GM12801 (cell line): ENCODE results near the gene NPTX1.

Experiments
- TF ChIP-seq, protein P1 (sequence below): IDR thresholded peaks from one replicate; pipeline ENCODE4 v1.5.1; 2011; ENCODE audit warnings: control low read depth; ENCODE audit not compliant: insufficient read length; ENCODE audit errors: extremely low read depth

The NPTX1 gene

GRCh38 chr17:80474961-80475909, 1.2 kb downstream of the NPTX1 start:
- TF ChIP-seq, protein P1, sequence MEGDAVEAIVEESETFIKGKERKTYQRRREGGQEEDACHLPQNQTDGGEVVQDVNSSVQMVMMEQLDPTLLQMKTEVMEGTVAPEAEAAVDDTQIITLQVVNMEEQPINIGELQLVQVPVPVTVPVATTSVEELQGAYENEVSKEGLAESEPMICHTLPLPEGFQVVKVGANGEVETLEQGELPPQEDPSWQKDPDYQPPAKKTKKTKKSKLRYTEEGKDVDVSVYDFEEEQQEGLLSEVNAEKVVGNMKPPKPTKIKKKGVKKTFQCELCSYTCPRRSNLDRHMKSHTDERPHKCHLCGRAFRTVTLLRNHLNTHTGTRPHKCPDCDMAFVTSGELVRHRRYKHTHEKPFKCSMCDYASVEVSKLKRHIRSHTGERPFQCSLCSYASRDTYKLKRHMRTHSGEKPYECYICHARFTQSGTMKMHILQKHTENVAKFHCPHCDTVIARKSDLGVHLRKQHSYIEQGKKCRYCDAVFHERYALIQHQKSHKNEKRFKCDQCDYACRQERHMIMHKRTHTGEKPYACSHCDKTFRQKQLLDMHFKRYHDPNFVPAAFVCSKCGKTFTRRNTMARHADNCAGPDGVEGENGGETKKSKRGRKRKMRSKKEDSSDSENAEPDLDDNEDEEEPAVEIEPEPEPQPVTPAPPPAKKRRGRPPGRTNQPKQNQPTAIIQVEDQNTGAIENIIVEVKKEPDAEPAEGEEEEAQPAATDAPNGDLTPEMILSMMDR = no peak

- TF ChIP-seq, protein P1 = no peak
These were observed 2.0 kb downstream of the NPTX1 start for GRCh38 chr17:80474231-80474960.

- TF ChIP-seq, protein P1 = no peak
These were observed 2.7 kb downstream of the NPTX1 start for GRCh38 chr17:80473701-80474100.

DNA sequence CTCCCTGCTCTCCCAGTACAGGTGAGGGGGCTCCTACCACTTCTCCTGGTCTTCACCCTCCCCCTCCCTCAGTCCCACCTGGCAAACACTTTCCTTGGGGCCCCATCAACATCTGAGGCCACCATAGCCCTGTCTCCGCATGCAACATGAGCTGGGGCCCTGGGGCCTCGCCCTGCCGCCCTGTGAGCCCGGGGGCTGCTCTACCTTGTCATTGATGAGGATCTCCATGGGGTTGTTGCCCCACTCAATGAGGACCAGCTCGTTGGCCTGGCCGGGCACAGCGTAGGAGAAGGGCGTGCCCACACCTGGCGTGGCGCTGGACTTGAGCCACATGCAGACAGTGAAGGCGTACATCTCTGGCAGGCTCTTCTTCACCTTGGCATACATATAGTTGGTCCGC, 3.4 kb downstream of the NPTX1 start:
- TF ChIP-seq, protein P1 = no peak

GRCh38 chr17:80471922-80472321, 4.5 kb downstream of the NPTX1 start:
- TF ChIP-seq, protein P1 = no peak

DNA sequence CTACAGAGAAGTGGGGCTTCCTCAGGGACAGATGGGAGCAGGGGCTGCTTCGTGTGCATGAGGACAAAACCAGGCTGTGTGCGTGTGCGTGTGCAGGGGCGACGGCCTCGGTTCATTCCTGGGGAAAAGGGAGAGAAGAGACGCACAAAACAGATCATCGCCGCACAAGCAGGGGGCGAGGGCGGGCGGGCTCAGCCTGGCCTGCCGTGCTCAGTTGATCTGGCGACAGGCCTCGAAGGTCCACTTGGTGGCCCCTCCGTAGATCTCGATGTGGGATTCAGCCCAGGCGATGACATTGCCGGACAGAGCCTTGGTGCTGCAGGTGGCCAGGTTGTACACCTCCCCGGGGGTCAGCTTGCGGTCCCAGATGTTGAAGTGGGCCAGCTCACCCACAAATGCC, 5.8 kb downstream of the NPTX1 start:
- TF ChIP-seq, protein P1 = no peak

DNA sequence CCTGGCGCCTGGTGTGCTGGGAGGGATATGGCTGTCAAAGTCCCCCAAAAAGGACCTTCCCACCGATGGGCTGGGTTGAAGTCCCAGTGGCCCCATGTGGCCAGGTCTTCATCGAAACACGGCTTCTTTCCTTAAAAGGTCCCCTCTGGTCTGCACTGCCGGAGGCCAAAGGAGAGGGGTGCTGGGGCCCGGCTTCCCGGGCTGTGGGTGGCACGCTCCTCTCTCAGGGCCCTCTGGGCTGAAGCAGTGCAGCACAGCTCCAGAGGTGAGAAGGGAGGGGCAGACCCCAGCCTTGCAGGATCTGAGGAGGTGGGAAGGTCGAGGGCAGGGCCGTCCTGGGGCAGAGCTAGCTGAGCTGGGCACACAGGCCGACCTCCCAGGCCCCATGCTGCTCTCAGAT, 6.7 kb downstream of the NPTX1 start:
- TF ChIP-seq, protein P1 = no peak
